GM12891 (cell line): Measurements from ENCODE around the gene GNPTG.

ENCODE experiments used
- DNase-seq: peaks from one replicate; pipeline ENCODE4 v3.0.0; 2011; ENCODE audit warnings: low spot score; ENCODE audit not compliant: insufficient read length
- FAIRE-seq: peaks from 2 replicates; lab custom pipeline; 2011; peaks lifted over from hg19 to GRCh38; lab: Jason Lieb, UNC
- PAX5 ChIP-seq: IDR thresholded peaks from 2 replicates; pipeline ENCODE4 v1.6.1; 2011; ENCODE audit warnings: low read length, moderate library complexity, mild to moderate bottlenecking; ENCODE audit not compliant: insufficient read depth, severe bottlenecking
- POLR2A ChIP-seq: IDR thresholded peaks from 2 replicates; pipeline ENCODE4 v1.6.1; 2011; ENCODE audit warnings: low read depth, low read length, control low read depth
- POLR2AphosphoS5 ChIP-seq: IDR thresholded peaks from 2 replicates; pipeline ENCODE4 v1.6.1; 2011; ENCODE audit warnings: low read depth, low read length, control low read depth
- POU2F2 ChIP-seq: IDR thresholded peaks from 2 replicates; pipeline ENCODE4 v1.6.1; 2011; ENCODE audit warnings: low read depth, mild to moderate bottlenecking, control low read depth, low read length, moderate library complexity
- SPI1 ChIP-seq: IDR thresholded peaks from 2 replicates; pipeline ENCODE4 v1.6.1; 2011; ENCODE audit warnings: low read depth, low read length, control low read depth
- TAF1 ChIP-seq: IDR thresholded peaks from 2 replicates; pipeline ENCODE4 v1.6.1; 2011; ENCODE audit warnings: low read depth, low read length, control low read depth

GNPTG gene

DNA sequence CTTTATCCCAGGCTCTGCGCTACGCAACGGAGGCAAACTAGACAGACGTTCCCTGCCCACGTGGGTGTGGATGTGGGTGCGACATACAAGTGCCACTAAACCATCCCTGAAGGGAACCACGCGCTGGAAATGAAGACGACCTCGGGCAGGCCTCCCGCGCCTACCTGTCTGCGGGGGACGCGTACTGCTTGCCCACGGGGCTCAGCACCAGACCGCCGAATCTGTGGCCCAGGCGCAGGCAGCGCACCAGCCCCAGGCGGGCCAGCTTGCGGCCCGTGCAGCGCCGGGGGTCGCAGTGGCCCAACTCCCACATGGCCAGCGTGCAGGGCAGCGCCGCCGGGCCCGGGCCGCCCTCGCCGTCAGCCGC is 533 bp upstream of the GNPTG start:
- DNase-seq (no peak), FAIRE-seq (peak; percentile 69)
- TF ChIP-seq PAX5: no peak
- no peak for TF ChIP-seq POLR2AphosphoS5
- TF ChIP-seq POLR2A: no peak
- no peak for TF ChIP-seq POU2F2
- TF ChIP-seq TAF1: no peak
- no peak for TF ChIP-seq SPI1

GRCh38 chr16:1354815-1355540 is 3.2 kb downstream of the GNPTG start:
- DNase-seq (no peak), FAIRE-seq (no peak)
- TF ChIP-seq POU2F2: no peak
- TF ChIP-seq SPI1: no peak
- no peak for TF ChIP-seq TAF1
- TF ChIP-seq POLR2AphosphoS5: no peak
- TF ChIP-seq POLR2A: no peak
- no peak for TF ChIP-seq PAX5

GRCh38 chr16:1355591-1355990 is 3.9 kb downstream of the GNPTG start:
- DNase-seq (no peak), FAIRE-seq (no peak)
- TF ChIP-seq POU2F2: no peak
- no peak for TF ChIP-seq PAX5
- TF ChIP-seq TAF1: no peak
- TF ChIP-seq POLR2A: no peak
- TF ChIP-seq POLR2AphosphoS5: no peak
- TF ChIP-seq SPI1: no peak

DNA sequence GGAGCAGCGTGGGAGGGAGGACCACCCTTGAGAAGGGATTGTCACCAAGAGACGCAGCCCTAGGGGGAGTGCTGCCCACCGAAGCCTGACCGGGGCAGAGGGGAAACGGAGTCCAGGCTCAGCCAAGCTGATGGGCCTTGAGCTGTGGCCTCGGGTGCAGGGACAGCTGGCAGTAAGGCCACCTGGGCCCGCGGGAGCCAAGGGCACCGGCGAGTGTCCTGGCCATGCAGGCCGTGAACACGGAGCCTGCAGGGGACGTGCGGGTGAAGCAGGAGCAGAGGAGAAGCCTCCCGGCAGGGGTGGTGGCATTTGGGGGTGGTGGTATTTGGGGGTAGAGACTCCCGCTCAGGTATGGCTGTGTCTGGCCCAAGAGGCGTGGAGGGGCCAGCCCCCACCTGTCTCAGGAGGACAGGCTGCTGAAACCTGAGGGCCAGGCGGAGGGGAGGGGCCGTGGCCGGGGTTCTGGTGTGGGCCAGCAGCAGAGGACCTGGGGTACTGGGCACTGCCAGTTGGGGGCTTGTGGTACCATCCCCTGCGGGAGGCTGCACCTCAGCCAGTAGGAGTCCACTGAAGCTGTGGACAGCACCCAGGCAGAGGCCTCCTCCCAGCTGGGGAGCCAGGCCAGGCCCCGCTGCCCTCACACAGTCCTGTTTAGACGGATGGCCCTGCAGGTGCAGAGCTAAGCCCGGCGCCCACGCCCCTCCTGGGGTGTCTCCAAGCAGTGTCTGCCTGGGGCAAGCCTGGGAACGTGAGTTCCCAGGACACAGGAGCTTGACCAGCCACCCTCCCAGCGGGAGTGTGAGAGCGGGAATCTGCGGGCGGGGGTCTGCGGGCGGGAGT is 4.5 kb downstream of the GNPTG start:
- DNase-seq: no peak

DNA sequence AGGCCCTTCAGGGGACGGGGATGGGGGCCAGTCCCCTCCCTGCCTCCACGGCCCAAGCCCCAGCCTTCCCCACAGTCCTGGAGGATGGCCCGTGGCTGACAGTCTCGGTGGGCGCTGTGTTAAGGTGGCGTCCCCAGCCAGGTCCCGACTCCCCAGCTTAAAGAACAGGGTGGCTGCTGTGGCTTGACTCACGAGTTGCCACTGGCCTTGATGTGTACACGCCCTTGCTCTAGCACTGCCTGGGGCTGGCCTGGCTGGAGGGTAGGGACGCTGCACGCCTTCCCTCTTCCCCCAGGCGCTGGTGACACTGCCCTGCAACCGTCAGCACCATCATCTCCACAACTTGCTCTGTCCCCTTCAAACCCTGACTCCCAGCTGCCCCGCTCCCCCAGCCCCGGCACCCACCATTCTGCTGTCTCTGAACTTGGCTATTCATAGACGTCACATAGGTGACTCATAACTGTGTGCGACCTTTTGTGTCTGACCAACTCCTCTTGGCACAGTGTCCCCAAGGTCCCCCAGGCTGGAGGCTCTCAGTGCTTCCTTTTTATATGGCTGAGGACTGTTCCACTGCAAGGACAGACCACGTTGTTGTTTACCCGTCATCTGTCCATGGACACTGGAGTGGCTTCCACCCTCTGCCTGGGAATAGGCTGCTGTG is 6.3 kb downstream of the GNPTG start:
- FAIRE-seq (no peak), DNase-seq (no peak)
- no peak for TF ChIP-seq POLR2AphosphoS5
- no peak for TF ChIP-seq TAF1
- no peak for TF ChIP-seq PAX5
- TF ChIP-seq SPI1: no peak
- no peak for TF ChIP-seq POU2F2
- TF ChIP-seq POLR2A: no peak

More for the DNA sequence above, 4.5 kb downstream of the GNPTG start:
- TF ChIP-seq POU2F2 (no peak), SPI1 (no peak), TAF1 (no peak), PAX5 (no peak), POLR2AphosphoS5 (no peak), POLR2A (no peak)
- no peak for FAIRE-seq

GRCh38 chr16:1361685-1362360 is 10.1 kb downstream of the GNPTG start:
- TF ChIP-seq TAF1 (no peak), PAX5 (no peak), SPI1 (no peak), POLR2A (no peak), POLR2AphosphoS5 (no peak), POU2F2 (no peak)
- FAIRE-seq: no peak
- DNase-seq: no peak

DNA sequence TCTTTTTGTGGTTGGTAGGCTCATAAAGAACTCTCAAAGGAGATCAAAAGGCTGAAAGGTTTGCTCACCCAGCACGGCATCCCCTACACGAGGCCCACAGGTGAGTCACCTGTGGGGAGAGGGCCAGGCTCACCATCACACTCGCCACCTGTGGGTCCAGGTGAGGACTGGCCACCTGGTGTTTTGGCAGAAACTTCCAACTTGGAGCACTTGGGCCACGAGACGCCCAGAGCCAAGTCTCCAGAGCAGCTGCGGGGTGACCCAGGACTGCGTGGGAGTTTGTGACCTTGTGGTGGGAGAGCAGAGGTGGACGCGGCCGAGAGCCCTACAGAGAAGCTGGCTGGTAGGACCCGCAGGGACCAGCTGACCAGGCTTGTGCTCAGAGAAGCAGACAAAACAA is 11.1 kb downstream of the GNPTG start:
- no peak for DNase-seq
- no peak for TF ChIP-seq POU2F2
- no peak for FAIRE-seq

GRCh38 chr16:1363501-1364041 is 11.8 kb downstream of the GNPTG start:
- DNase-seq (peak; percentile 96), FAIRE-seq (peak; percentile 89)
- TF ChIP-seq PAX5: no peak
- no peak for TF ChIP-seq TAF1
- no peak for TF ChIP-seq POLR2AphosphoS5
- TF ChIP-seq SPI1: no peak
- no peak for TF ChIP-seq POU2F2
- no peak for TF ChIP-seq POLR2A

DNA sequence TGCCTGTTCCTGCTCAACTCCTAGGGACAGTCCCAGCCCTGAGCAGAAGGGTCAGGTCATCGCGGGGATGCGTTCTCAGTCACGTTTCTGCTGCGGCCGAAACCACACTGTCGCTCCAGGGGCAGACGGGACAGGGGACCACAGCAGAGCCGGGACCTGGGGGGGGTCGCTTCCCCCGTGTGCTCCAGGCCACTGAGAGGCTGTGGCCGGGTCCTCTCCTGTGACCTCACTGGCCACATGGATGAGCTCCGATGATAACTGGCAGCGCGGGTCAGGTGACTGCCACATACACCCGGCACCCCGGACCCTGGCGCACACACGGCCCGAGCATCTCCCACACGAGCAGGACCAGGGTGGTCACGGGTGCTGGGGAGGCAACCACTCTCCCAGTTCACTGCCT is 12.8 kb downstream of the GNPTG start:
- TF ChIP-seq SPI1 (no peak), POU2F2 (no peak), TAF1 (no peak), POLR2A (no peak), PAX5 (no peak), POLR2AphosphoS5 (no peak)
- FAIRE-seq (no peak), DNase-seq (no peak)
